HCT116 (cell line): ENCODE measurements around the gene AP3B1. TPM values are rescaled to one million over a fixed set of nuclear protein-coding genes. Genes with fewer than 3 reads are reported as not detected.

Experiments used
- ATAC-seq: fragments of 200-7000 bp; cut with Tn5 transposase; 2 replicates; pipeline ENCODE4 v1.9.1; 2020; ENCODE audit warnings: mild to moderate bottlenecking, moderate library complexity
- BruUV-seq: library from RNA; stranded (reverse); fragments of 400-500 nt; replicated peaks from 2 replicates; lab custom pipeline; 2021; lab: Mats Ljungman, UMichigan
- CTCF ChIA-PET: fragments of 300-600 bp; sonication (Branson Sonifier 250); formaldehyde crosslinking; loops from one replicate; lab custom pipeline; 2021; ENCODE audit warnings: antibody characterized with exemption; lab: Charles Lee
- POLR2A ChIA-PET: fragments of 300-600, 350-600 bp; sonication (Branson Sonifier 250); formaldehyde crosslinking; loops from one replicate; lab custom pipeline; 2021; ENCODE audit warnings: antibody characterized with exemption; lab: Charles Lee
- RAD21 ChIA-PET, 2 experiments: fragments of 300-600 bp; sonication (Branson Sonifier 250); formaldehyde crosslinking; loops; one replicate each; lab custom pipeline; 2023; ENCODE audit warnings: low total read pairs in 2 of 2; ENCODE audit not compliant: uncharacterized antibody in 2 of 2, unreplicated experiment in 2 of 2, low non-redundant PET in 1 of 2; lab: Charles Lee
- DNase-seq: peaks from one replicate; pipeline ENCODE4 v3.0.0-alpha.2; 2010; ENCODE audit warnings: low read depth, low spot score
- H2AFZ ChIP-seq: fragments of 200-600 bp; shearing (Covaris generic), sonication (generic); 2 replicates; pipeline ENCODE4 v1.6.1; 2017; ENCODE audit warnings: low read depth, mixed run types, mixed read lengths, antibody characterized with exemption, low read length; ENCODE audit not compliant: poor library complexity, severe bottlenecking
- H3K27ac ChIP-seq: 2 replicates; pipeline ENCODE4 v1.5.1; 2012; ENCODE audit warnings: low read depth, low read length
- H3K27me3 ChIP-seq: fragments of 200-600 bp; sonication (generic); 2 replicates; pipeline ENCODE4 v1.6.1; 2016; ENCODE audit warnings: mixed run types, low read length, mixed read lengths; ENCODE audit not compliant: insufficient read depth
- H3K36me3 ChIP-seq, 2 experiments: fragments of 200-500 bp in 1 of 2; fragments of 200-600 bp in 1 of 2; sonication (Bioruptor generic) in 1 of 2; sonication (generic) in 1 of 2; 2 replicates each; pipeline versions ENCODE4 v1.5.1 to v1.6.1; 2014 to 2016; ENCODE audit warnings: low read length in 2 of 2, inconsistent platforms in 1 of 2, mixed read lengths in 1 of 2, mixed run types in 1 of 2; ENCODE audit not compliant: insufficient read depth in 2 of 2, control insufficient read depth in 1 of 2
- H3K4me1 ChIP-seq, 2 experiments: fragments of 200-600 bp in 1 of 2; sonication (generic) in 1 of 2; 2 replicates each; pipeline versions ENCODE4 v1.5.1 to v1.6.1; 2012 to 2017; ENCODE audit warnings: low read length in 2 of 2, inconsistent platforms in 1 of 2, mild to moderate bottlenecking in 1 of 2, mixed read lengths in 1 of 2, mixed run types in 1 of 2, moderate library complexity in 1 of 2; ENCODE audit not compliant: insufficient read depth in 2 of 2, control insufficient read depth in 1 of 2
- H3K4me2 ChIP-seq: fragments of 200-600 bp; sonication (generic); 2 replicates; pipeline ENCODE4 v1.6.1; 2017; ENCODE audit warnings: mixed run types, low read length, mixed read lengths
- H3K4me3 ChIP-seq, 2 experiments: fragments of 200-600 bp in 1 of 2; sonication (generic) in 1 of 2; replicated peaks in 1 of 2; 2 replicates each; pipeline ENCODE4 v1.5.1; 2011 to 2016; ENCODE audit warnings: low read length in 2 of 2, control low read depth in 1 of 2, low read depth in 1 of 2, mild to moderate bottlenecking in 1 of 2, mixed read lengths in 1 of 2, mixed run types in 1 of 2
- H3K79me2 ChIP-seq: fragments of 200-600 bp; sonication (generic); 2 replicates; pipeline ENCODE4 v1.6.1; 2017; ENCODE audit warnings: mild to moderate bottlenecking, mixed run types, low read length, moderate library complexity, mixed read lengths; ENCODE audit not compliant: insufficient read depth
- H3K9ac ChIP-seq: fragments of 200-600 bp; sonication (generic); 2 replicates; pipeline ENCODE4 v1.6.1; 2016; ENCODE audit warnings: low read length, mixed read lengths
- H3K9me2 ChIP-seq: fragments of 200-600 bp; sonication (generic), shearing (Covaris generic); 2 replicates; pipeline ENCODE4 v1.6.1; 2017; ENCODE audit warnings: mixed run types, mild to moderate bottlenecking, moderate library complexity; ENCODE audit not compliant: insufficient read depth
- H3K9me3 ChIP-seq, 2 experiments: fragments of 200-500 bp in 1 of 2; fragments of 200-600 bp in 1 of 2; sonication (Bioruptor generic) in 1 of 2; sonication (generic) in 1 of 2; 2 replicates each; pipeline ENCODE4 v1.6.1; 2014 to 2017; ENCODE audit warnings: low read length in 2 of 2, mixed read lengths in 2 of 2, inconsistent platforms in 1 of 2, low read depth in 1 of 2, mild to moderate bottlenecking in 1 of 2, mixed run types in 1 of 2, moderate library complexity in 1 of 2; ENCODE audit not compliant: control insufficient read depth in 1 of 2, insufficient read depth in 1 of 2
- H4K20me1 ChIP-seq: fragments of 200-600 bp; sonication (generic), shearing (Covaris generic); 2 replicates; pipeline ENCODE4 v1.6.1; 2017; ENCODE audit warnings: mixed run types, mild to moderate bottlenecking, moderate library complexity; ENCODE audit not compliant: insufficient read depth
- EZH2phosphoT487 ChIP-seq: fragments of 200-600 bp; IDR thresholded peaks from 2 replicates; pipeline ENCODE4 v1.6.1; 2018; ENCODE audit warnings: antibody characterized with exemption, borderline replicate concordance
- SP1 ChIP-seq: IDR thresholded peaks from 2 replicates; pipeline ENCODE4 v1.6.1; 2012; ENCODE audit warnings: low read depth
- intact Hi-C: fragments of 100-400 bp; cut with micrococcal nuclease; formaldehyde crosslinking; loops from 2 replicates; pipeline ENCODE4 v1.10.0; 2022
- total RNA-seq: library from RNA; stranded (reverse); gene quantifications from one replicate; pipeline ENCODE4 v1.2.1, GENCODE V29; 2021; ENCODE audit not compliant: unreplicated experiment
- TF ChIP-seq, protein P1 (sequence below): IDR thresholded peaks from 2 replicates; pipeline ENCODE4 v1.6.1; 2012; ENCODE audit warnings: low read depth

AP3B1 gene
- total RNA-seq, 1 experiment from 2014 or later: 54.5 TPM

DNA sequence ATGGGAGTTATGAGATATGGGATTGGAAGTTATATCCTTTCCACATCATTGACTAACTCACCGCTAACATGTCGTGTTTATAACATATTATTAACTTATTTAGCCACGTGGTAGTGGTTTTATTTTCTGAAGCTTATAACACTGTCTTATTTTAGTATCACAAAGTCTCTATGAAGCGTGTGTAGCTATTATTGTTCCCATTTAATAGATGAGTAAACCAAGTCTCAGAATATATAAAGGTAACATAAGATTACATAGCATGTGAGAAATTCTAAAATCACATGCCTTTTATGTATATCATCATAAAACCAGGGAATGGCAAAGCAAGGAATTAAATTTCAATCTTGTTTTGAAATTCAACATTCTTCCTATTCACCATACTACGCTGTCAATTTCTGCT is 15.3 kb downstream of the AP3B1 start:
- TF ChIP-seq, protein P1, sequence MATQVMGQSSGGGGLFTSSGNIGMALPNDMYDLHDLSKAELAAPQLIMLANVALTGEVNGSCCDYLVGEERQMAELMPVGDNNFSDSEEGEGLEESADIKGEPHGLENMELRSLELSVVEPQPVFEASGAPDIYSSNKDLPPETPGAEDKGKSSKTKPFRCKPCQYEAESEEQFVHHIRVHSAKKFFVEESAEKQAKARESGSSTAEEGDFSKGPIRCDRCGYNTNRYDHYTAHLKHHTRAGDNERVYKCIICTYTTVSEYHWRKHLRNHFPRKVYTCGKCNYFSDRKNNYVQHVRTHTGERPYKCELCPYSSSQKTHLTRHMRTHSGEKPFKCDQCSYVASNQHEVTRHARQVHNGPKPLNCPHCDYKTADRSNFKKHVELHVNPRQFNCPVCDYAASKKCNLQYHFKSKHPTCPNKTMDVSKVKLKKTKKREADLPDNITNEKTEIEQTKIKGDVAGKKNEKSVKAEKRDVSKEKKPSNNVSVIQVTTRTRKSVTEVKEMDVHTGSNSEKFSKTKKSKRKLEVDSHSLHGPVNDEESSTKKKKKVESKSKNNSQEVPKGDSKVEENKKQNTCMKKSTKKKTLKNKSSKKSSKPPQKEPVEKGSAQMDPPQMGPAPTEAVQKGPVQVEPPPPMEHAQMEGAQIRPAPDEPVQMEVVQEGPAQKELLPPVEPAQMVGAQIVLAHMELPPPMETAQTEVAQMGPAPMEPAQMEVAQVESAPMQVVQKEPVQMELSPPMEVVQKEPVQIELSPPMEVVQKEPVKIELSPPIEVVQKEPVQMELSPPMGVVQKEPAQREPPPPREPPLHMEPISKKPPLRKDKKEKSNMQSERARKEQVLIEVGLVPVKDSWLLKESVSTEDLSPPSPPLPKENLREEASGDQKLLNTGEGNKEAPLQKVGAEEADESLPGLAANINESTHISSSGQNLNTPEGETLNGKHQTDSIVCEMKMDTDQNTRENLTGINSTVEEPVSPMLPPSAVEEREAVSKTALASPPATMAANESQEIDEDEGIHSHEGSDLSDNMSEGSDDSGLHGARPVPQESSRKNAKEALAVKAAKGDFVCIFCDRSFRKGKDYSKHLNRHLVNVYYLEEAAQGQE: no peak
- no TSS peak for BruUV-seq
- H4K20me1 ChIP-seq: 0 out of 2 replicates have a peak, but pooled peaks cover 4% of the 10 kb centered on the region
- H3K36me3 ChIP-seq: no peaks in the 10 kb centered on the region
- no peak overlapping the region for H3K9ac ChIP-seq
- H3K4me3 ChIP-seq: no peak overlapping the region
- ChIA-PET RAD21 (no interaction called here), POLR2A (no interaction called here), CTCF (no interaction called here)
- peaks cover 79% of the 10 kb centered on the region for H3K79me2 ChIP-seq
- H3K9me3 ChIP-seq: no peaks in the 10 kb centered on the region
- ATAC-seq (no peak), DNase-seq (no peak)
- H3K27me3 ChIP-seq: no peaks in the 10 kb centered on the region
- no peaks in the 10 kb centered on the region for H3K9me2 ChIP-seq
- no peak overlapping the region for H2AFZ ChIP-seq
- H3K4me2 ChIP-seq: no peak overlapping the region
- intact Hi-C loops: no loop called here
- H3K27ac ChIP-seq: no peak overlapping the region
- H3K4me1 ChIP-seq: no peaks in the 10 kb centered on the region

DNA sequence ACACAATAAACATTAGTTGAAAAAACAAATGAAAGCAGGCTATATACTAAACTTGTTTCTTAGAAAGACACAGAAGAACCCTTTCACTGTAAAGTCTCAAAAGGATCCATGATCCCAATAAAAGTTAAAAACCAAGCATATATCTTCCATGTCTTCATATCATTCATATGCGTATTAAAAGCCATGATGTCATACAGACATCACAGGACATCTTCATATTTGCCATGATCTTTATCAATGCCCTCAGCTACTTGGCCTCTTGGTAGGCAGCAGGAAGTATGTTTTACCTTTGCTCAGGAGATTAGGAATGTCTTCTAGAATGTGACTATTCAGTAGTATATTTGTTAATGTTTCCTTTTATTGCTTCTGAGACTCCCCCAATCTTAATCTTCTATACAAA is 16.8 kb downstream of the AP3B1 start:
- no peak for TF ChIP-seq SP1
- TF ChIP-seq EZH2phosphoT487: no peak
- Histone ChIP-seq H3K36me3 (no peaks in the 10 kb centered on the region), H3K4me3 (no peak overlapping the region), H3K9me3 (no peaks in the 10 kb centered on the region), H3K27ac (no peak overlapping the region), H3K27me3 (no peaks in the 10 kb centered on the region), H3K4me2 (no peak overlapping the region), H3K9ac (no peak overlapping the region), H3K9me2 (no peaks in the 10 kb centered on the region), H3K79me2 (peaks cover 78% of the 10 kb centered on the region), H2AFZ (no peak overlapping the region), H4K20me1 (0 out of 2 replicates have a peak, but pooled peaks cover 4% of the 10 kb centered on the region), H3K4me1 (no peaks in the 10 kb centered on the region)
- POLR2A ChIA-PET: no interaction called here
- intact Hi-C loops: no loop called here
- DNase-seq: no peak
- no peak for ATAC-seq
- CTCF ChIA-PET: no interaction called here
- RAD21 ChIA-PET: no interaction called here
- BruUV-seq: no TSS peak
